Cardiac fibroblast (primary cell): Measurements from ENCODE around the gene METAP1D.
A peak's percentile ranks its signal among the peaks of the same experiment; 100 is the strongest.

Experiments used
- DNase-seq, 2 donors: peaks; one replicate each; pipeline versions ENCODE4 v3.0.0 to v3.0.0-alpha.2; 2010; ENCODE audit warnings: low read depth in 2 of 2
- H3K4me3 ChIP-seq, 2 donors: replicated peaks in 1 of 2; 1 replicate in 1 of 2; 2 replicates in 1 of 2; pipeline ENCODE4 v1.5.1; 2011; ENCODE audit warnings: low read depth in 2 of 2, low read length in 2 of 2, mild to moderate bottlenecking in 2 of 2, moderate library complexity in 1 of 2
- TF ChIP-seq, protein P1 (sequence below): IDR thresholded peaks from one replicate; pipeline ENCODE4 v1.5.1; 2011; ENCODE audit warnings: low read depth, mild to moderate bottlenecking, low read length, inconsistent platforms

METAP1D gene

GRCh38 chr2:172120118-172120517, 120.4 kb downstream of the METAP1D start:
- DNase-seq, result no peak
- TF ChIP-seq, protein P1, sequence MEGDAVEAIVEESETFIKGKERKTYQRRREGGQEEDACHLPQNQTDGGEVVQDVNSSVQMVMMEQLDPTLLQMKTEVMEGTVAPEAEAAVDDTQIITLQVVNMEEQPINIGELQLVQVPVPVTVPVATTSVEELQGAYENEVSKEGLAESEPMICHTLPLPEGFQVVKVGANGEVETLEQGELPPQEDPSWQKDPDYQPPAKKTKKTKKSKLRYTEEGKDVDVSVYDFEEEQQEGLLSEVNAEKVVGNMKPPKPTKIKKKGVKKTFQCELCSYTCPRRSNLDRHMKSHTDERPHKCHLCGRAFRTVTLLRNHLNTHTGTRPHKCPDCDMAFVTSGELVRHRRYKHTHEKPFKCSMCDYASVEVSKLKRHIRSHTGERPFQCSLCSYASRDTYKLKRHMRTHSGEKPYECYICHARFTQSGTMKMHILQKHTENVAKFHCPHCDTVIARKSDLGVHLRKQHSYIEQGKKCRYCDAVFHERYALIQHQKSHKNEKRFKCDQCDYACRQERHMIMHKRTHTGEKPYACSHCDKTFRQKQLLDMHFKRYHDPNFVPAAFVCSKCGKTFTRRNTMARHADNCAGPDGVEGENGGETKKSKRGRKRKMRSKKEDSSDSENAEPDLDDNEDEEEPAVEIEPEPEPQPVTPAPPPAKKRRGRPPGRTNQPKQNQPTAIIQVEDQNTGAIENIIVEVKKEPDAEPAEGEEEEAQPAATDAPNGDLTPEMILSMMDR, result no peak
- no peak overlapping the region for H3K4me3 ChIP-seq

DNA sequence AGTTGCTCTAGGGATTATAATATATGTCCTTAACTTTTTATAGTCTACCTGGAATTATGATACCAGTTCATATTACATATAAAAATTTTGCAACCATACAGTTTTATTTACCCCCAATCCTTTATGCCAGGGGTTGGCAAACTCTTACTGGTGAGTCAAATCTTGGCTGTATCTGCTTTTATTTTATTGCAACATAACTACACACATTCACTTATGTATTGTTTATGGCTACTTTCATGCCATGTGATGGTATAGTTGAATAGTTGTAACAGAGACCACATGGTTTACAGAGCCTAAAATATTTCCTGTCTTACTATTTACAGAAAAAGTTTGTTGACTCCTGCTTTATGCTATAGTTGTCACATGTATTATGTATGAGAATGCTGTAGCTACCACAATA, 128.7 kb downstream of the METAP1D start:
- DNase-seq, result peak; percentile 10 to 15
- TF ChIP-seq, protein P1, result no peak
- H3K4me3 ChIP-seq, result no peak overlapping the region

DNA sequence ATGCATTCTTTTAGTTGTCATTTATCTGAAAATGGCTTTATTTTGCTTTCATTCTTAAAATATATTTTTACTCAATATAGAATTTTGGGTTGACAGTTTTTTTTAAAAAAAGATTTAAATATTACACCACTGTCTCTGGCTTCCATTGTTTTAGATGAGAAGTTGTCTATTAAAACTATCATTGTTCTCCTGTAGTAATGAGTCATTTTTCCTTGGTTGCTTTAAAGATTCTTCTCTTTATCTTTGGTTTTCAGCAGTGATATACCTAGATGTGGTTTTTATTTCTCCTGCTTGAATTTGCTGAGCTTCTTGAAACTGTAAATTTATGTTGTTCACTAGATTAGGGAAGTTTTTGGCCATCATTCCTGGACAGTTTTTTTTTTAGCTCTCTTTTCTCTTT, 129.7 kb downstream of the METAP1D start:
- no peak for DNase-seq
- H3K4me3 ChIP-seq, result no peak overlapping the region
- TF ChIP-seq, protein P1, result no peak
